Fibroblast of the aortic adventitia (primary cell): ENCODE results near the gene BEND7. TPM values are rescaled to one million over a fixed set of nuclear protein-coding genes. Genes with fewer than 3 reads are reported as not detected.

Source experiments
- DNase-seq: peaks from one replicate; pipeline ENCODE4 v3.0.0-alpha.2; 2010; ENCODE audit warnings: low read depth
- H3K4me3 ChIP-seq: 2 replicates; pipeline ENCODE4 v1.5.1; 2011; ENCODE audit warnings: low read depth, mild to moderate bottlenecking, control low read depth, low read length, moderate library complexity
- CTCF ChIP-seq: IDR thresholded peaks from 2 replicates; pipeline ENCODE4 v1.5.1; 2011; ENCODE audit warnings: mild to moderate bottlenecking, low read length, control low read depth, inconsistent platforms; ENCODE audit not compliant: insufficient read depth
- total RNA-seq: library from RNA; depleted of rRNA; stranded (reverse); fragments of >200 nt; gene quantifications from 2 replicates; pipeline ENCODE4 v1.2.3, GENCODE V29; 2012; ENCODE audit warnings: low replicate concordance

Gene BEND7
- total RNA-seq, 1 donor: 2.6 TPM

GRCh38 chr10:13402021-13402420 is 126.8 kb downstream of the BEND7 start:
- no peak for TF ChIP-seq CTCF
- no peak overlapping the region for H3K4me3 ChIP-seq
- DNase-seq: no peak

- no peak for TF ChIP-seq CTCF
- DNase-seq: no peak
- H3K4me3 ChIP-seq: no peak overlapping the region
Measured at GRCh38 chr10:13401142-13401541, 127.7 kb downstream of the BEND7 start.

- TF ChIP-seq CTCF: no peak
- no peak overlapping the region for H3K4me3 ChIP-seq
- DNase-seq: no peak
Measured at GRCh38 chr10:13400196-13400965, 128.4 kb downstream of the BEND7 start.

GRCh38 chr10:13399752-13400151 is 129.1 kb downstream of the BEND7 start:
- no peak for TF ChIP-seq CTCF
- DNase-seq: no peak
- H3K4me3 ChIP-seq: no peak overlapping the region

DNA sequence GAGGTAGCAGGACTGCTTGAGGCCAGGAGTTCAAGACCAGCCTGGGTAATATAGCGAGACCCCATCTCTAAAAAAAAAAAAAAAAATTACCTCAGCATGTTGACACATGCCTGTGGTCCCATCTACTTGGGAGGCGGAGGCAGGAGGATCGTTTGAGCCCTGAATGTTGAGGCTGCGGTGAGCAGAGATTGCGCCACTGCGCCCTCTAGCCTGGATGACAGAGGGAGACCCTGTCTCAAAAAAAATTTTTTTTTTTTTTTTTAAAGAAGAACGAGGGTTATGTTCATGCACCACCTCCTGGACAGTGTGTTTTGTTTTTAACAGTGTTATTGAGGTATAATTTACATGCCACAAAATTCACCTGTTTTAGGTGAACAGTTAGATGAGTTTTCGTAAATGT is 129.6 kb downstream of the BEND7 start:
- H3K4me3 ChIP-seq: no peak overlapping the region
- no peak for TF ChIP-seq CTCF
- no peak for DNase-seq

DNA sequence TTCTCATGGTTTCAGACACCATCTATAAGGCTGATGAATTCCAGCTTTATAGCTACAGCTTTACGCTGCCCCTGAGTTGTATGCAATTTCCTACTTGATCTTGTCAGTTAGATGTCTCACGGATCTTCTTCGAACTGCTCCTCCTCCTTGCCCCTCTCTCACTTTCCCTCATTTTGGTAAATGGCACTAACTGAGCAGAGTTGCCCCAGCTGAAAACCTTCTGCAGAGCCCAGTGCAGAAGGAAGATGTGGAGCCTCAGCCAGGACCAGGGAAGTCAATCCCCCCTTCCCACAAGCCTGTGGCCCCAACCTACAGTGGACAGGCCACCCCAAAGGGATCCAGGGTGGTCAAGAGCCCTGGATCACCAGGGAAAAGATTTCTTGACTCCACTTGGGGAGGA is 131.8 kb downstream of the BEND7 start:
- no peak for TF ChIP-seq CTCF
- H3K4me3 ChIP-seq: no peak overlapping the region
- DNase-seq: no peak

DNA sequence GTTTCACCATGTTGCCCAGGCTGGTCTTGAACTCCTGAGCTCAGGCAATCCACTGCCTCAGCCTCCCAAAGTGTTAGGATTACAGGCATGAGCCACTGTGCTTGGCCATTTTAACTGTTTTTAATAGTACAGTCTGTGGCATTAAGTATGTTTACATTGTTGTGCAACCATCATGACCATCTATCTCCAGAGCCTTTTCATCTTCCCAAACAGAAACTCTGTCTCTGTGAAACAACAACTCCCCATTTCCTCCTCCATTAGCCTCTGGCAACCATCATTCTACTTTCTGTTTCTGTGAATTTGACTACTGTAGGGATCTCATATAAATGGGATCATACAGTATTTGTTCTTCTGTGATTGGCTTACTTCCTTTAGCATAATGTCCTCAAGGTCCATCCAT is 132.4 kb downstream of the BEND7 start:
- no peak for DNase-seq
- no peak for TF ChIP-seq CTCF
- H3K4me3 ChIP-seq: no peak overlapping the region
